A673 (cell line): Measurements from ENCODE around the gene LRRC55. TPM values are rescaled to one million over a fixed set of nuclear protein-coding genes. Genes with fewer than 3 reads are reported as not detected.

ENCODE experiments used
- BruUV-seq: library from RNA; stranded (reverse); fragments of 400-500 nt; replicated peaks from 2 replicates; lab custom pipeline; 2021; lab: Mats Ljungman, UMichigan
- CTCF ChIA-PET: fragments of 300-600 bp; sonication (Branson Sonifier 250); formaldehyde crosslinking; loops from one replicate; lab custom pipeline; 2022; ENCODE audit warnings: antibody characterized with exemption; lab: Charles Lee
- POLR2A ChIA-PET: fragments of 300-600 bp; sonication (Branson Sonifier 250); formaldehyde crosslinking; loops from one replicate; lab custom pipeline; 2022; ENCODE audit warnings: antibody characterized with exemption; ENCODE audit not compliant: low non-redundant PET; lab: Charles Lee
- DNase-seq: peaks from one replicate; pipeline ENCODE4 v3.0.0-alpha.2; 2015; ENCODE audit warnings: low spot score
- H3K27ac ChIP-seq: fragments of 200-600 bp; sonication (generic); 2 replicates; pipeline ENCODE4 v1.5.1; 2016; ENCODE audit warnings: mixed run types, low read depth, mild to moderate bottlenecking, mixed read lengths, antibody characterized with exemption, low read length; ENCODE audit not compliant: poor library complexity, severe bottlenecking
- H3K27me3 ChIP-seq: fragments of 200-600 bp; sonication (generic); replicated peaks from 2 replicates; pipeline ENCODE4 v1.6.1; 2017; ENCODE audit warnings: mixed run types, low read depth, mild to moderate bottlenecking, mixed read lengths, antibody characterized with exemption, low read length; ENCODE audit not compliant: insufficient read depth, poor library complexity
- H3K36me3 ChIP-seq: fragments of 200-600 bp; sonication (generic); 2 replicates; pipeline ENCODE4 v1.6.1; 2016; ENCODE audit warnings: mixed run types, mild to moderate bottlenecking, mixed read lengths, antibody characterized with exemption, low read length; ENCODE audit not compliant: insufficient read depth, poor library complexity, severe bottlenecking
- H3K4me1 ChIP-seq: fragments of 200-600 bp; sonication (generic); 2 replicates; pipeline ENCODE4 v1.6.1; 2017; ENCODE audit warnings: mixed run types, mild to moderate bottlenecking, mixed read lengths, antibody characterized with exemption, low read length; ENCODE audit not compliant: insufficient read depth, poor library complexity, severe bottlenecking
- H3K4me3 ChIP-seq: fragments of 200-600 bp; sonication (generic); 2 replicates; pipeline ENCODE4 v1.5.1; 2016; ENCODE audit warnings: low read depth, mixed run types, mild to moderate bottlenecking, mixed read lengths, low read length; ENCODE audit not compliant: poor library complexity, severe bottlenecking
- H3K9me3 ChIP-seq: fragments of 200-600 bp; sonication (generic); 2 replicates; pipeline ENCODE4 v1.6.1; 2016; ENCODE audit warnings: mixed run types, low read depth, mild to moderate bottlenecking, mixed read lengths, antibody characterized with exemption, low read length; ENCODE audit not compliant: poor library complexity, severe bottlenecking
- EZH2 ChIP-seq: fragments of 200-600 bp; sonication (generic); IDR thresholded peaks from 2 replicates; pipeline ENCODE4 v1.6.1; 2017; ENCODE audit warnings: borderline replicate concordance, low read depth, mild to moderate bottlenecking, mixed read lengths, antibody characterized with exemption, low read length; ENCODE audit not compliant: poor library complexity, severe bottlenecking
- intact Hi-C: fragments of 100-400 bp; cut with micrococcal nuclease; formaldehyde crosslinking; loops from one replicate; pipeline ENCODE4 v1.10.0; 2022; ENCODE audit not compliant: unreplicated experiment
- total RNA-seq: library from RNA; stranded (reverse); gene quantifications from 2 replicates; pipeline ENCODE4 v1.2.3, GENCODE V29; 2021
- TF ChIP-seq, protein P1 (sequence below): fragments of 300-800, 200-600 bp; sonication (generic); conservative IDR thresholded peaks from 2 replicates; pipeline ENCODE4 v1.5.1; 2017; ENCODE audit warnings: low read depth, mild to moderate bottlenecking, antibody characterized with exemption, low read length, moderate library complexity, mixed read lengths

The LRRC55 gene
- total RNA-seq, 1 experiment from 2014 or later: 3.0 TPM

DNA sequence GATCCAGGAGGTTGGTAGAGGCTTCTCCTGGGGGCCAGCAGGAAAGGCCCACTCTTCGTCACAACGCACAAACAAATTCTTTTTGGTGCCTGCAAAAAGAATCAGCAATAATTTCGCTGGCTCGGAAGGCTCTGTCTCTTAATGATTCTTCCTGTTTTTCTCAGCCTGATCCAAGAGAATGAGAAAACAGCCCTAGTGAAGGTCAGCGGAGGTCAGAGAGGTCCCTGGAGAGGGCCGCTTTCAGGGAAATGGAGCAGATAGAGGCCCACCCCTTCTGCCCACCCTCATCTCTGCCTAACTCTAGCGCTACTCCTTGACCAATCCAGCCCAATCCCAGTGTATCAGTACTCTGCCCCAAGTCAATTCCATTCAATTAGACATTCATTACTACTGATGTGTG is 19.2 kb downstream of the LRRC55 start:
- Histone ChIP-seq H3K4me1 (no peaks in the 10 kb centered on the region), H3K9me3 (no peaks in the 10 kb centered on the region), H3K27me3 (no peaks in the 10 kb centered on the region), H3K36me3 (no peaks in the 10 kb centered on the region), H3K4me3 (no peak overlapping the region), H3K27ac (no peak overlapping the region)
- ChIA-PET POLR2A (no interaction called here), CTCF (no interaction called here)
- no peak for TF ChIP-seq EZH2
- intact Hi-C loops: no loop called here
- BruUV-seq: no TSS peak
- DNase-seq: no peak

DNA sequence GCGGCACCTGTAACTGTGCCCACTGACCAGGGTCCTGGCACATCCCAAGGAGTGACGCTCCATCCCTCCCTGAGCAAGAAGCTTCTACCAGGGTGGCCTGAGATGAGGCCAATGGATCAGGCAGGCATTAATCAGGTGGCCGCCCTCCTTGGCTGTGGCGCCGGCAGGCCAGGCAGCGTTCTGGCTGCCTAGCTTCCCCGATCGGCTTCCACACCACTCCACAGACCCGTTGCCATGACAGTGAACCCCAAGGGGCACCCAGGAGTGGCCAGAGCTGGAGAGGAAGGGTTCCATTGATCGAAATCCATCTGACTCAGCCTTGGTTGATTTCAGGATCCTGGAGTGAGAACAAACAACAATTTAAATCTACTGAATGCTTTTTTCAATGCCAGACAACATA is 20.5 kb downstream of the LRRC55 start:
- Histone ChIP-seq H3K27ac (no peak overlapping the region), H3K4me3 (no peak overlapping the region), H3K36me3 (no peaks in the 10 kb centered on the region), H3K27me3 (no peaks in the 10 kb centered on the region), H3K9me3 (no peaks in the 10 kb centered on the region), H3K4me1 (no peaks in the 10 kb centered on the region)
- ChIA-PET CTCF (no interaction called here), POLR2A (no interaction called here)
- intact Hi-C loops: no loop called here
- no peak for DNase-seq
- TF ChIP-seq EZH2: no peak
- TF ChIP-seq, protein P1, sequence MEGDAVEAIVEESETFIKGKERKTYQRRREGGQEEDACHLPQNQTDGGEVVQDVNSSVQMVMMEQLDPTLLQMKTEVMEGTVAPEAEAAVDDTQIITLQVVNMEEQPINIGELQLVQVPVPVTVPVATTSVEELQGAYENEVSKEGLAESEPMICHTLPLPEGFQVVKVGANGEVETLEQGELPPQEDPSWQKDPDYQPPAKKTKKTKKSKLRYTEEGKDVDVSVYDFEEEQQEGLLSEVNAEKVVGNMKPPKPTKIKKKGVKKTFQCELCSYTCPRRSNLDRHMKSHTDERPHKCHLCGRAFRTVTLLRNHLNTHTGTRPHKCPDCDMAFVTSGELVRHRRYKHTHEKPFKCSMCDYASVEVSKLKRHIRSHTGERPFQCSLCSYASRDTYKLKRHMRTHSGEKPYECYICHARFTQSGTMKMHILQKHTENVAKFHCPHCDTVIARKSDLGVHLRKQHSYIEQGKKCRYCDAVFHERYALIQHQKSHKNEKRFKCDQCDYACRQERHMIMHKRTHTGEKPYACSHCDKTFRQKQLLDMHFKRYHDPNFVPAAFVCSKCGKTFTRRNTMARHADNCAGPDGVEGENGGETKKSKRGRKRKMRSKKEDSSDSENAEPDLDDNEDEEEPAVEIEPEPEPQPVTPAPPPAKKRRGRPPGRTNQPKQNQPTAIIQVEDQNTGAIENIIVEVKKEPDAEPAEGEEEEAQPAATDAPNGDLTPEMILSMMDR: no peak
- no TSS peak for BruUV-seq

DNA sequence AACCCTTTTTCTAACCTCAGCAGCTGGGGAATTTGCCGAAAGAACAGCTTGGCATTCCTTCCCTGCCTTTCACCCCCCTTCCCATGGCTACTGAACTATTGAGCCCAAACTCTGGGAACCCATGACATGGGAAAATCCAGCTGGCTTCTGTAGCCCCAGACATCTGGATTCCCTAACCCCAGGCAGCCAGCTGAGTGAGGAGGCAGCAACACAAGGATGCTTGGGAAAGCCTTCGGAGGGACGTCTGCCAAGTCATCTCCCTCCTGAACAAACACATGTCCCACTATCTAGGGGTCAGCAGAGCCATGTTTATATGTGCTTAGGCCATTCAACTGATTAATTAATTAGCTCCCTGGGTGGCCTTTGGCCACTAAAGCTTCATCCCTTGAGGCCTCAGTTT is 21.6 kb downstream of the LRRC55 start:
- H3K27ac ChIP-seq: no peak overlapping the region
- CTCF ChIA-PET: no interaction called here
- intact Hi-C loops: no loop called here
- no peaks in the 10 kb centered on the region for H3K27me3 ChIP-seq
- no peaks in the 10 kb centered on the region for H3K36me3 ChIP-seq
- no peaks in the 10 kb centered on the region for H3K4me1 ChIP-seq
- no peaks in the 10 kb centered on the region for H3K9me3 ChIP-seq
- no peak for TF ChIP-seq EZH2
- TF ChIP-seq, protein P1: no peak
- POLR2A ChIA-PET: no interaction called here
- BruUV-seq: no TSS peak
- no peak for DNase-seq
- no peak overlapping the region for H3K4me3 ChIP-seq

DNA sequence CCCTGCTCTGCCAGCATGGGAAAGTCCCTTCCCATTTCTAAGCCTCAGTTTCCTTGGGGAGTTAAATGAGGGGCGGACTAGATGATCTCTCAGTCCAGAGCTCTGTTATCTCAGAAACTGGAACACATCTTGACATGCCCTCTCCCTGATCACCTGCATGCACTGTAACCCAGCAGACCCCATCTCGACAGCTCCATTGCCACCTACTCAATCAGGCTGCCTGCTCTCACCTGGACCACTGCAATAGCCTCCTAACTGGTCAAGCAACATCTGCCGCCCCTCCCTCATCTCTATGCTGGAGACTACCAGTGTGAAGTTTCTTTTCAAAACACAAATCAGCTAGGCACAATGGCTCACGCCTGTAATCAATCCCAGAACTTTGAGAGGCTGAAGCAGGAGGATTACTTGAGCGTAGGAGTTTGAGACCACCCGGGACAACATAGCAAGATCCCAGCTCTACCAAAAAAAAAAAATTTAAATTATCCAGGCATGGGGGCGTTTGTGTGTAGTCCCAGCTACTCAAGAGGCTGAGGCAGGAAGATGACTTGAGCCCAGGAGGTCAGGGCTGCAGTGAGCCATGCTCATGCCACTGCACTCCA is 22.2 kb downstream of the LRRC55 start:
- Histone ChIP-seq H3K4me1 (no peaks in the 10 kb centered on the region), H3K4me3 (no peak overlapping the region), H3K27ac (no peak overlapping the region), H3K36me3 (no peaks in the 10 kb centered on the region), H3K27me3 (no peaks in the 10 kb centered on the region), H3K9me3 (no peaks in the 10 kb centered on the region)
- DNase-seq: no peak
- ChIA-PET CTCF (no interaction called here), POLR2A (no interaction called here)
- intact Hi-C loops: no loop called here
- BruUV-seq: no TSS peak
- no peak for TF ChIP-seq EZH2
- TF ChIP-seq, protein P1: no peak
